GM19023 (cell line): ENCODE results near the gene ZNF592.

ENCODE experiments used
- ATAC-seq: cut with Tn5 transposase; IDR thresholded peaks from one replicate; pipeline ENCODE4 v1.9.1; 2021; ENCODE audit warnings: mild to moderate bottlenecking, moderate library complexity; ENCODE audit not compliant: unreplicated experiment

Gene ZNF592, protein sequence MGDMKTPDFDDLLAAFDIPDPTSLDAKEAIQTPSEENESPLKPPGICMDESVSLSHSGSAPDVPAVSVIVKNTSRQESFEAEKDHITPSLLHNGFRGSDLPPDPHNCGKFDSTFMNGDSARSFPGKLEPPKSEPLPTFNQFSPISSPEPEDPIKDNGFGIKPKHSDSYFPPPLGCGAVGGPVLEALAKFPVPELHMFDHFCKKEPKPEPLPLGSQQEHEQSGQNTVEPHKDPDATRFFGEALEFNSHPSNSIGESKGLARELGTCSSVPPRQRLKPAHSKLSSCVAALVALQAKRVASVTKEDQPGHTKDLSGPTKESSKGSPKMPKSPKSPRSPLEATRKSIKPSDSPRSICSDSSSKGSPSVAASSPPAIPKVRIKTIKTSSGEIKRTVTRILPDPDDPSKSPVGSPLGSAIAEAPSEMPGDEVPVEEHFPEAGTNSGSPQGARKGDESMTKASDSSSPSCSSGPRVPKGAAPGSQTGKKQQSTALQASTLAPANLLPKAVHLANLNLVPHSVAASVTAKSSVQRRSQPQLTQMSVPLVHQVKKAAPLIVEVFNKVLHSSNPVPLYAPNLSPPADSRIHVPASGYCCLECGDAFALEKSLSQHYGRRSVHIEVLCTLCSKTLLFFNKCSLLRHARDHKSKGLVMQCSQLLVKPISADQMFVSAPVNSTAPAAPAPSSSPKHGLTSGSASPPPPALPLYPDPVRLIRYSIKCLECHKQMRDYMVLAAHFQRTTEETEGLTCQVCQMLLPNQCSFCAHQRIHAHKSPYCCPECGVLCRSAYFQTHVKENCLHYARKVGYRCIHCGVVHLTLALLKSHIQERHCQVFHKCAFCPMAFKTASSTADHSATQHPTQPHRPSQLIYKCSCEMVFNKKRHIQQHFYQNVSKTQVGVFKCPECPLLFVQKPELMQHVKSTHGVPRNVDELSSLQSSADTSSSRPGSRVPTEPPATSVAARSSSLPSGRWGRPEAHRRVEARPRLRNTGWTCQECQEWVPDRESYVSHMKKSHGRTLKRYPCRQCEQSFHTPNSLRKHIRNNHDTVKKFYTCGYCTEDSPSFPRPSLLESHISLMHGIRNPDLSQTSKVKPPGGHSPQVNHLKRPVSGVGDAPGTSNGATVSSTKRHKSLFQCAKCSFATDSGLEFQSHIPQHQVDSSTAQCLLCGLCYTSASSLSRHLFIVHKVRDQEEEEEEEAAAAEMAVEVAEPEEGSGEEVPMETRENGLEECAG (N-terminal part only)

DNA sequence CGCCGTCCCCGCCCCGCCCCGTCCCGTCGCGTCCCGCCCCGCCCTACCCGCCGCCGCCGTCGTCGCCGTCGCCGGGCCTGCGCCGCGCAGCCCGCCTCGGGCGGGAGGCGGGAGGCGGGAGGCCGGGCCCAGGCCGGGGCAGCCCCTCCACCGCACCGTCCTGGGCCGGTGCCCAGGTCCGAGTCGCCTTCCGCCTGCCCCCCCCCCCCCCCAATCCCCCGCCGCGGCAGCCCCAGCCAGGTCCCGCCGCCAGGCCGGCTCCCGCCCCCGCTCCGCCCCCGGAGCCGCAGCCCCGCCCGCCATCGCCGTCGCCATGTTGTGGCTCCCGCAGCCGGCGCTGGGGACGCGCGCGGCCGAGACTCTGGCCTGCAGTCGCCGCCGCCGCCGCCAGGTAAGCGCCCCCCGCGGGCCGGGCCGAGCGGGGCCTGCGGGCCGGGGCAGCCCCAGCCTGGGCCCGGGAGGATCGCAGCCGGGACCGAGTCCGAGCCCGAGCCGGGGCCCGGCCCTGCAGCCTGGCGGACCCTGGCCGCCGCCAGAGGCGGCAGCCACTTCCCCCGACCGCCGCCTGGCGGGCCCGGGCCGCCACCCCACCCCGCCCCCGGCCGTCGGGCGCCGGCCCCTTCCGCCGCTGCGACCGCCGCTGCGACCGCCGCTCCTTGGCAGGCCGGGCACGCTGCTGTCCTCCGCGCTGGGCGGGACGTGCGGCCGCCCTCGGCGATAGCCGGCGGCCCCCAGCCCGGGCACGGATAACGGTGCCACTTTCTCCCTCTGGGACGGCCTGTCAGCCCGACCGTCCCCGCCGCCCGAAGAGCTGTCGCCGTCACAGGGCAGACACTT is at the start of gene ZNF592:
TSS of gene ZNF592 (plus strand) at position 319 of the 837 bp plus-strand sequence. CDS start 34,084 bp downstream, outside the sequence.
- peak; percentile 62 for ATAC-seq

DNA sequence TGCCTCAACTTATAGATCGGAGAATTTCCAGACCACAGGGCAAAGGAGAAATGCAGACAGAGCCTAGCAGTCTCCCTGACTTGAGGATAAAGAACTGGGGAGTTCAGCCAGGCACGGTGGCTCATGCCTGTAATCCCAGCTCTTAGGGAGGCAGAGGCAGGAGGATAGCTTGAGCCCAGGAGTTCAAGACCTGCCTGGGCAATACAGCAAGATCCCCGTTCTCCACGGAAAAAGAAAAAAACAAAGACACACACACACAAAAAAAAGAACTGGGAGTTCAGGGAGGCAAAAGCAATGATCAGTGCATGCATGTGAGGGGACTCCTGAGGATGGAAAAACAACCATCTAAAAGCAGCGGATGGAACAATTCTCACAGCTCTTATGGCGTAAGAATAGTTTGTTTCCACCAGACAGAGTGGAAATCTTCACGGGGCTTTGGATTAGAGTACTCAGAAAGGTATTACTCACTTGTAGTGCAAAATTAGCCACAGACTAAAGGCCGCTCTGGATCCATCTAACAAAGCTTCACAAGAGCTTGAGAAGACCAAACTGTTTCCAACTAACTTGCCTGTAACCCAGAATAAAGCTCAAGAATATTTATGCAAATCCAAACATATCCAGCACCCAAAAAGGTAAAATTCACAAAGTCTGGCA is 48.7 kb upstream of the ZNF592 start:
- ATAC-seq = no peak

DNA sequence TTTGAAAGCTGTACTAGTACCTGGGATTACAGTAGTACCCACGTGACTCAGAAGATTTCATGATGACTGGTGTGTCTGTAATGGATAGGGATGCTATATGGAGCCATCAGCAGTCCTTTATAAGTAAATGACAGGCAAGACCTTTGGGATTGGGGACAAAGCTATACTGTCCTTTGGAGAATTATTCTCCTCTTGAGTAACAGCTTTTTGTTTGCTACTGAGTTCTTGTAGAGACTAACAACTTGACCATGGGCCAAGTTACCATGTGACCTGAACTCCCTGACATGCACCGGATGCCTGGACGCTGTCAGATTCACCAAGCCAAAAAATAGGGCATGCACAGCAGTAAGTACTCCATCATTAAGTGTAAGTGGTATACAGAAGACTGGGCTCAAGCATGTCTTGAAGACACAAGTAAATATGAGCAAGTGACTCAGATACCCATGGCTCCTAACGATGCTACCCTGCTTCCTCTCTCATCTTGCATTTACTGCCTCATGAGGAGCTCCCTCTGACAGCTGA is 45.4 kb upstream of the ZNF592 start:
- ATAC-seq = no peak

DNA sequence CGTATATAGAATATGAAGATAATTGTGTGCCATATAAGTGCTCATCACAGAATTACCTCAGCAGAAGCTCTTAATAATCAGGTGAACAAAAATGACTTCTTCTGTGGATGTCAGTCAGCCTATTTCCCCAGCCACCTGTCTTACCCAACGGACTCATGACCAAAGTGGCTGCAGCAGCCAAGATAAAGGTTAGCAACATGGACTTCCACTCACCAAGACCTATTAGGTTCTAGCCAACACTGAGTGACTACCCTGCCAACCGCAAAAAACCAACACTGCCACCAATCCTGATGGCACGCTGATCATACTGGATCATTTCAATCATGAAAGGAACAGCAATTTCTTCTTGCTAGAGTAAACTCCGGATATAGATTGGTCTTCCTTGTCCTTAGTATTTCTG is 44.6 kb upstream of the ZNF592 start:
- ATAC-seq = no peak

DNA sequence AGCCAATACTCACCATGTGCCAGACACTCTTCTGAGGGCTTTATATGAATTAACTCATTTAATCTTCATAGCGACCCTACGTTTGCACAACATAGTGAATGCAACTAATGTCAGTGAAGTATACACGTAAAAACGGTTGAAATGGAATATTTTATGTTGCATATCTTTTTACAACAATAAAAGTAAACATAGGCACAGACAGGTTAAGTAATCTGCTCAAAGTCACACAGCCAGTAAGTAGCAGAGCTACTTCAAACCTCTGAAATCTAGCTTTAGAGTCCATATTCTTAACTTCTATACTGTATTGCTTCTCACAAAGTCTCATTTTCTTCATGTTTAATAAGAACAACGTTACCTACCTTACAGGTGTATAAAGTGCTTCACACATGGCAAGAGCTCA is 34.0 kb upstream of the ZNF592 start:
- ATAC-seq = no peak

DNA sequence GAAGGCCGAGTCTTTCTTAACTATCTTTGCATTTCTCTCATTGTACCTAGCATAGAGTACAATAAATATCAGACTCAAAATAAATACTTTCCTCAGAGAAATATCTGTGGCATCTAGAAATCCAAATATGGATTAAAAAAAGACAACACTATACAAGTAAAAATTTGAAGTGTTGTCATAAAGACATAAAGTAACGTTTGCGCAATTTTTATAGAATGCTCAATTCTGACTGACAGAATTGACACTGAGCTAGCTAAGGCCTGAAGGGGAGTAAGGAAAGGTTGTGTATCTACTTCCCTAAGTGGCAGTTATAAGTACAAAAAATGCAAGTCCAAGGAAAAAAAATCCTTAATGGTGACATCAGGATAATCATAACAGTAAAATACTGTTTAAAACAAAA is 33.6 kb upstream of the ZNF592 start:
- ATAC-seq = no peak

DNA sequence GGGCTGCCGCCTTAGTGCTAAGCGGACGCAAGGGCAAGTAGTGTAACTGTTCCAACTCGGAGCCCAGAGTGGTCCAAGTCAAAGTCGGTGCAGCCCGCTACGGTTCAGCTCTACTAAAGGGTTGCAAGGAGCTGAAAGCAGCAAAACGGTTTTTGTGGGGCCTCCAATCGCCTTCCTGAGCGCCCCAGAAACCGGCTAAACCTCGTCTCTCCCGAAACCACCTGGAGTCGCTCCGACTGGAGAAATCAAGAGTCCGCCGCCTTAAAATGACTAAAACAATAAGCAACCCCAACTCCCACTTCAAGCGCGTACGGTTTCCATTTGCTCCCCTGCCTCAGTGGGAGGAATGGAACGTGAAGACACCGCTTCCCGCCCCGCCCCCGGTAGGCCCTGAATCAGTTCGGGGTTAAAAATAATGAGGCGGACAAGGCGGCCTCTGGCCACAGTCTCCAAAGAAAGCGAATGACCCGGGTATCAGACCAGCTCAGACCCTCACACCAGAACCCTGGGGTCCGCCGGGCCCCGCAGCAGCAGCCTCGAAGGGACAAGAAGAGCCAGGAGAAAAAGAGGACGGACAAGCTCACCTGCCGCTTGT is 32.9 kb upstream of the ZNF592 start:
- ATAC-seq = peak; percentile 5

DNA sequence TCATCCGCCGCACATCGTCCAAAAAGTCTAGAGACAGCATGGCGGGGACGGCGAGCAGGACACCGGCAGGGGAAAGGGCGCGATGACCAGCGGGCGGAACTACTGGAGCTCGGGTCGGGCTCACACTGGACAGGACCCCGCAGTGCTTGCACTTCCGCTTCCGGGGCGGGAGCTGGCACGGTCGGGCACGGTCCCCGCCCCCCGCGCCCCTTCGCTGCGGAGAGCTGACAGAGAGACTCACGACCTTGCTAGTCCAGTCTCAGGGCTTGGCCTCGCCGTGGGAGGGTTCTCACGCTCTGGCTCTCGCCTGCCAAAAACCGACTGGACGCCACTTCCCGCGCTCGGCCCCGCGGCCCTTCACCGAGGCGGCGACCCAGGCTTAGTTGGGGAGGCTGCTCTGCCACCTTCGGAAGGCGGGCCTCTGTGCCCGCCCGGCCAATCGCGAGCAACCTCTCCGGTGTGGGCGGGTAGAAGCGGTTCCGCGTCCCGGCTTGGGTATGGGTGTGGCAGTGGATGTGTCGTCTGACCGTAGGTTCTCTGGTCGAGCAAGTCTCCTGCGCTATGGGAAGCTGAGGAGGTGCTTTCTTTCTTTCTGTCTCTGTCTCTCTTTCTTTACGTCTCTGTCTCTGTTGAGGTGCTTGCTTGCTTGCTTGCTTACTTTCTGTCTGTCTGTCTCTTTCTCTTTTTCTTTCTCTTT is 32.2 kb upstream of the ZNF592 start, which contains the start of gene SEC11A:
TSS of gene SEC11A (minus strand) at position 104 of the 697 bp plus-strand sequence. CDS start at position 40, 64 bp downstream.
- peak; percentile 95 for ATAC-seq

DNA sequence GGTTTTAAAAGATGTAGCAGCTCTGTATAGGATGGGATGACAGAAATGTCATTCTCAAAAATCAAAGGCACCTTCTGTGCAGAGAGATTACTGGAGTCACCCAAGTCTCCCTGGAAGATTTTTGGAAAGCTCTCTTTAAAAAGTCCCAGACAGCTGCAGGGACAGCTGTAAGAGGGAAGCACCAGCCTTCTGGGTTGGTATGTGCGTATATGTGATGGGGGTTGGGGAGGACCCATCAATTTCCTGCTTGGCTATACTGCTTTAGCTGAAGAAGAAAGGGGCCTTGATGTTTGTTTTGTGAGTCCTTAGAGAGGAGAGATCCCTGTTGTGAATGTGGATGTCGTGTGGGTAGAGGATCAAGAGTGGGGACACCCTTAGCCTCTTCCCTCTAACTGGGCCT is 27.0 kb upstream of the ZNF592 start:
- no peak for ATAC-seq

DNA sequence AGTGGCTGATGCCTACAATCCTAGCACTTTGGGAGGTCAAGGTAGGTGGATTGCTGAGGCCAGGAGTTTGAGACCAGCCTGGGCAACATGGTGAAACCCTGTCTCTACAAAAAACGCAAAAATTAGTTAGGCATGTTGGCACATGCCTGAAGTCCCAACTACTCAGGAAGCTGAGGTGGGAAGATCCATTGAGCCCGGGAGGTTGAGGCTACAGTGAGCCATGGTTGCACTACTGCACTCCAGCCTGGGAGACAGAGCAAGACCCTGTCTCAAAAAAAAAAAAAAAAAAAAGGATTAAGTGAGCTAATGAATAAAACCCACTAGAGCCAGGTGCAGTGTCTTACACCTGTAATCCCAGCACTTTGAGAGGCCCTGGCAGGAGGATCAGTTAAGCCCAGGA is 25.8 kb upstream of the ZNF592 start:
- ATAC-seq = no peak

DNA sequence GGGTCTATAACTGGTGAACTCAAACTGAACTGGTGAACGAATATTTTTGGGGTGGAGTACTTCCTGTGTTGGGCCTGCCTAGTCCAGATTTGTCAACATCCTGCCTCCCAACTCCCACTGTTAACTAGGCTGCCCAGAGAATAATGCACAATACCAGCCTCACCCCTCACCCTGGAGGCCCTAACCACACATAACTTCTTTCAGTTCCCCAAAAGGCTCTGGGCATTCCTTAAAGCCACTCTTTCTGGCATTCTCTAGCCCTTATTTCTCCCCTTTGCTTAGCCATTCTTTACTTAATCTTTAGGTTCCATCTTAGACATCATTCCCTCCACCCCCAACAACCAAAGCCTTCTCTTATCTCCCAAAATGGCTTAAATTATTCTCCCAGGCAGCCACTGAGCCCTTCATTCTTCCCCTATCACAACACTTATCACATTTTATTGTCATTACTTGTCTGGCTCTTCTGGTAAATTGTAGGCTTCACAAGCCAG is 23.3 kb upstream of the ZNF592 start:
- ATAC-seq = no peak

DNA sequence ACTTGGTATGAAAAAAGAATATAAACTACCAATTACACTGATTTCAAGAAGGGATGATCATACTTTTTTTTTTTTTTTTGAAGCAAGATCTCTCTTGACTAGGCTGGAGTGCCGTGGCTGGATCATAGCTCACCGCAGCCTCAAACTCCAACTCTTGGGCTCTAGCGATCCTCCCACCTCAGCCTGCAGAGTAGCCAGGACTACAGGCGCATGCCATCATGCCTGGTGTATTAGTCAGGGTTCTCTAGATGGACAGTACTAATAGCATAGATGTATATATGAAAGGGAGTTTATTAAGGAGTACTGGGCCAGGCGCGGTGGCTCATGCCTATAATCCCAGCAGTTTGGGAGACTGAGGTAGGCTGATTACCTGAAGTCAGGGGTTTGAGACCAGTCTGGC is 21.0 kb upstream of the ZNF592 start:
- no peak for ATAC-seq

DNA sequence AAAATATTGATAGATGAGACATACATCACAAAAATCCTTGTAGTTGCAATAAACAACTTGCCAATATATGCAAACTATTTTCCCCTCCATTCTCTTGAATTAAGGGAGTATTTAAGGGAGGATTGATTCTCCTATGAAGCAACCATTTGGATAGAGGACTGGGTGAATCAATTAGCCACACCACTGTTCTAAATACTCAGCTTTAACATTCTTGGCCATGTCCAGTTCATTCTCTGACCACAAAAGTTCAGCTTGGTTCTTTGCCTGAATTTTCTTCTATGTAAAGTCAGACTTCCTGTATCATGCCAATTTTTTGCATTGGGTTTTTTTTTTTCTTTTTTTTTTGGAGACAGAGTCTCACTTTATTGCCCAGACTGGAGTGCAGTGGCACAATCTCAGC is 16.6 kb upstream of the ZNF592 start:
- ATAC-seq = no peak

DNA sequence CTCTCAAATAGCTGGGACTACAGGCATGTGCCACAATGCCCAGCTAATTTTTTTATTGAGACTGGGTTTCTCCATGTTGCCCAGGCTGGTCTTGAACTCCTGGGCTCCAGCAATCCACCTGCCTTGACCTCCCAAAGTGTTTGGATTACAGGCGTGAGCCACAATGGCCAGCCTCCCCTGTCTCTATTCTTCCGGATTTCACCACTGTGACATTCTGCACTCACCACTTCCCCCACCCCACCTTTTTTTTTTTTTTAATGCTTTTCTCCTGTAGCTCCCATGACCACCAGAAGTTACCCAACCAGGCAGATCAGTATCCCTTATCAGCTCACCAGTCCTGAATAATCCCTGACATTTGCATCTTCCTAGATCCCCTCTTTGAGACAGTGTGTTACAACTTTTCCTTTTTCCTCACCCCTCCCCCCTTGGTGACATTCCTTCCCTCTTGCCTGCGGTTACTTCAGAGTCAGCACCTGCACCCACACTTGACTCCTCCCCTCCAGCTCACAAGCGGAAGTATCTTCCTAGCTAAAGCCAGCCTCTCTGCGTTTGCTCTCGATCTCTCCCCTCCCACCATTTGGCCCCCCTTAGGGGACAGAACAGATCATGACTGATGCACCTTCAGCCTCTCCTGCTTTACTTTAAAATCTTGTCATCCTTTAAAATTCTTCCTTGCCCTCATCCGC is 13.5 kb upstream of the ZNF592 start:
- ATAC-seq = peak; percentile 72

DNA sequence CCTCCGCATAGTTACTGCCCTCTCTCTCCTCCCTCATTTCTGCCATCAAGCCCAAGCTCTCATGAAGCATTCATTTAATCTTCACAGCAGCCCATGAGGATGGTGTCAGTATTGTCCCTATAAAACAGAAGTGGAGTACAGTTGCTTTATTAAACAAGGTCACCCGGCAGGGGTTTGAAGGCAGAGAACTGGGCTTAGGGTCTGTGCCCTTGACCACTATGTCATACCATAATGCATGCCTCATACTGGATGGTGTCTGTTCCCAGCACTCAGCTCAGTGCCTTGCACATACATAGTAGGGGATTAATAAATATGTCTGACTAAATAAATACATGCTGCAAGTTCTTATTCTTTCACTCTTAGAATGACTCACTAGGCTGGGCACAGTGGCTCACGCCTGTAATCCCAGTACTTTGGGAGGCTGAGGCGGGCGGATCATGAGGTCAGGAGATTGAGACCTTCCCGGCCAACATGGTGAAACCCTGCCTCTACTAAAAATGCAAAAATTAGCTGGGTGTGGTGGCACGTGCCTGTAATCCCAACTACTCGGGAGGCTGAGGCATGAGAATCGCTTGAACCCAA is 12.8 kb upstream of the ZNF592 start:
- peak; percentile 33 for ATAC-seq

DNA sequence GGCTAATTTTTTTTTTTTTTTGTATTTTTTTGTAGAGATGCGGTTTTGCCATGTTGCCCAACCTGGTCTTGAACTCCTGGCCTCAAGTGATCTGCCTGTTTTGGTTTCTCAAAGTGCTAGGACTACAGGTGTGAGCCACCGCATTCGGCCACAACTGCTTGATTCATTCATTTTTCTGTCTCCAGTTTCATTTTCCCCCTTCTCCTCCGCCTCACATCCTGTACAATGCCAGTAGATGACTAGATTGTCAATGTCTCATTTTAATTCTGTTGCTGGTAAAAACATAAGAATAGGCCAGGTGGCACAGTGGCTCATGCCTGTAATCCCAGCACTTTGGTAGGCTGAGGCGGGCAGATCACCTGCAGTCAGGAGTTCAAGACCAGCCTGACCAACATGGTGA is 12.0 kb upstream of the ZNF592 start:
- peak; percentile 59 for ATAC-seq

DNA sequence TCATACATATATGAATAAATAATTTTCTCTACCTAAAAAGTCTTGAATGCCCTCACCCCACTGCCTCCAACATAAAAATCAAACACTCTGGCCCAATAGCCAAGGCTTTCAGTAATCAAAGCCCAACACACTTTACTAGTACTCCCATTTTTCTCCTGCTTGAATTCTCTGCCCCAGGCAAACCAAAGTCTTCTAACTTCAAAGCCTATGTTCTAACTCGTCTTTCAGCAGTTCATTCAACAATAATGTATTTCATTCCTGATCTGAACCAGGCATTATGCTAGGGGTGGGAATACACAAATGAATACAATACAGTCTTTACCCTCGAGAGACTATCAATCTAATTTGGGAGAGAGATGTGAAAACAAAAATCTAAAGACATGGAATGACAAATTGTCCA is 11.4 kb upstream of the ZNF592 start:
- no peak for ATAC-seq
